Right lobe of liver (tissue), 6 donors: ENCODE measurements around the gene ABL1. TPM values are rescaled to one million over a fixed set of nuclear protein-coding genes. Genes with fewer than 3 reads are reported as not detected.

Experiments used
- ATAC-seq, 4 donors: fragments of 200-7000 bp; cut with Tn5 transposase; one replicate each; pipeline ENCODE4 v1.9.1; 2020; ENCODE audit warnings: mild to moderate bottlenecking in 4 of 4, moderate library complexity in 4 of 4
- DNase-seq, 3 donors: peaks; one replicate each; pipeline ENCODE4 v3.0.0-alpha.2; 2020
- H3K27ac ChIP-seq, 3 donors: fragments of 200-600 bp; one replicate each; pipeline ENCODE4 v1.8.0; 2022
- H3K27me3 ChIP-seq, 2 donors: fragments of 200-600 bp; one replicate each; pipeline ENCODE4 v1.8.0; 2022
- H3K36me3 ChIP-seq, 4 donors: fragments of 200-600 bp; sonication (generic) in 1 of 4; one replicate each; pipeline versions ENCODE4 v1.5.1 to v1.8.0; 2017 to 2022; ENCODE audit warnings: control low read depth in 1 of 4
- H3K4me1 ChIP-seq, 4 donors: fragments of 200-600 bp; sonication (generic) in 1 of 4; one replicate each; pipeline versions ENCODE4 v1.5.1 to v1.8.0; 2017 to 2022; ENCODE audit warnings: control low read depth in 1 of 4
- H3K4me3 ChIP-seq, 3 donors: fragments of 200-600 bp; one replicate each; pipeline ENCODE4 v1.8.0; 2022
- H3K9me3 ChIP-seq, 4 donors: fragments of 200-600 bp; sonication (generic) in 1 of 4; one replicate each; pipeline versions ENCODE4 v1.5.1 to v1.8.0; 2017 to 2022; ENCODE audit warnings: control low read depth in 1 of 4
- POLR2A ChIP-seq: fragments of 450-650 bp; IDR thresholded peaks from one replicate; pipeline ENCODE4 v1.6.1; 2017; ENCODE audit warnings: antibody characterized with exemption, mild to moderate bottlenecking
- WGBS: methylation state at CpG from one replicate; pipeline ENCODE4 v1.1.6; 2018; ENCODE audit warnings: low coverage, low lambda C conversion rate; ENCODE audit not compliant: insufficient coverage; ENCODE audit errors: missing lambda C conversion rate; 5-methylcytosine and 5-hydroxymethylcytosine counted together
- intact Hi-C, 2 donors: fragments of 100-400 bp; cut with DNase I; formaldehyde crosslinking; loops; one replicate each; pipeline versions ENCODE4 v1.11.2 to v1.14.1; 2022
- total RNA-seq, 6 experiments: library from RNA; depleted of rRNA in 2 of 6; stranded (reverse); fragments of >200 nt in 2 of 6; fragmentation: NEBNext Ultra II Directional in 3 of 6; extraction: Animal tissue kit (Norgen Biotek cat#: 25700) in 3 of 6; gene quantifications; one replicate each; pipeline versions ENCODE4 v1.1.0 to v1.2.4, GENCODE V29; 2016 to 2023
- TF ChIP-seq, protein P1 (sequence below), 4 donors: fragments of 200-600 bp in 3 of 4; fragments of 450-650 bp in 1 of 4; IDR thresholded peaks; one replicate each; pipeline versions ENCODE4 v1.5.1 to v1.8.0; 2016 to 2022; ENCODE audit warnings: antibody characterized with exemption in 4 of 4, mild to moderate bottlenecking in 2 of 4
- donor health status: DM: no; HTN: yes; CAD: no.
- donor health status: DM: no; HTN: no; CAD: no.
- donor health status: DM: no; HTN: no; CAD: no.
- donor health status: DM: no; HTN: yes; CAD: no.
- donor health status: DM: no; HTN: yes; CAD: no.

Gene ABL1
- total RNA-seq, 6 experiments from 2014 or later, result 17.0 to 25.8 (median 18.8) TPM

DNA sequence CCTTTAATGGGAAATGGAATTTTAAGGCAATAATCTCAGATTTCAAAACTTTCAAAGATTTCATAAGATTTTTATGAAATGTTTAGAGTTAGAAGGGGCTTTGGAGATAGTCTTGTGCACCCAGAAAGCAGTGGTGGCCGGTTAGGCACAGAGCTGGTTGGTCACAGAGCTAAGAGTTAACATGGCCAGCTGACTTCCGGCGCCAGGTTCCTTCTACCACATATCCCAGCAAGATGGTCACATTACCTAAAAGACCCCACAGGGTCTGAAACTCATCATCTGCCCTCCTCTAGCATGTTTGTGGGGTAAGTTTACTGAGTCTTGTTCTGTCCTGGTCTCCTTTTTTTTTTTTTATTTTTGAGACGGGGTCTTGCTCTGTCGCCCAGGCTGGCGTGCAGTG is 42.2 kb downstream of the ABL1 start:
- H3K36me3 ChIP-seq, result peaks cover 0 to 59% (median 22%) of the 10 kb centered on the region in 4 donors
- TF ChIP-seq POLR2A, result no peak
- TF ChIP-seq, protein P1, sequence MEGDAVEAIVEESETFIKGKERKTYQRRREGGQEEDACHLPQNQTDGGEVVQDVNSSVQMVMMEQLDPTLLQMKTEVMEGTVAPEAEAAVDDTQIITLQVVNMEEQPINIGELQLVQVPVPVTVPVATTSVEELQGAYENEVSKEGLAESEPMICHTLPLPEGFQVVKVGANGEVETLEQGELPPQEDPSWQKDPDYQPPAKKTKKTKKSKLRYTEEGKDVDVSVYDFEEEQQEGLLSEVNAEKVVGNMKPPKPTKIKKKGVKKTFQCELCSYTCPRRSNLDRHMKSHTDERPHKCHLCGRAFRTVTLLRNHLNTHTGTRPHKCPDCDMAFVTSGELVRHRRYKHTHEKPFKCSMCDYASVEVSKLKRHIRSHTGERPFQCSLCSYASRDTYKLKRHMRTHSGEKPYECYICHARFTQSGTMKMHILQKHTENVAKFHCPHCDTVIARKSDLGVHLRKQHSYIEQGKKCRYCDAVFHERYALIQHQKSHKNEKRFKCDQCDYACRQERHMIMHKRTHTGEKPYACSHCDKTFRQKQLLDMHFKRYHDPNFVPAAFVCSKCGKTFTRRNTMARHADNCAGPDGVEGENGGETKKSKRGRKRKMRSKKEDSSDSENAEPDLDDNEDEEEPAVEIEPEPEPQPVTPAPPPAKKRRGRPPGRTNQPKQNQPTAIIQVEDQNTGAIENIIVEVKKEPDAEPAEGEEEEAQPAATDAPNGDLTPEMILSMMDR (IDR thresholded peaks at IDR 0.05), result no peak
- no peak overlapping the region for H3K27ac ChIP-seq
- ATAC-seq (no peak), DNase-seq (peak in 1 of 3 donors; percentile 26)
- peaks cover 0 to 18% (median 4%) of the 10 kb centered on the region in 4 donors for H3K4me1 ChIP-seq
- intact Hi-C loops, result no loop called here
- no peaks in the 10 kb centered on the region for H3K9me3 ChIP-seq
- WGBS, result 100% methylated on average over 3 of the region's 6 CpGs
- no peak overlapping the region for H3K4me3 ChIP-seq
- H3K27me3 ChIP-seq, result no peaks in the 10 kb centered on the region

DNA sequence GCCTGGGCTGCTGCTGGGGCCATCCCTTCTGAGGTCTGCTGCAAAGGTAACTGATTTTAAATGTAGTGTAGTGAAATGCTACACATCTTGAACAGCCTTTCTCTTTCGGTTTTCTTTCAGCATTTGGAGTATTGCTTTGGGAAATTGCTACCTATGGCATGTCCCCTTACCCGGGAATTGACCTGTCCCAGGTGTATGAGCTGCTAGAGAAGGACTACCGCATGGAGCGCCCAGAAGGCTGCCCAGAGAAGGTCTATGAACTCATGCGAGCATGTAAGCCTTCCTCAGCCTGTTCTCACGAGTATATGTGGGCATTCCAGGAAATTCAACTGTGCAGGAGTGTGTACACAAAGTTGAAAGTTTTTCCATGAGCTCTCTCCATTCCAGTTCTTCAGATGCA is 43.2 kb downstream of the ABL1 start:
- peaks cover 0 to 8% (median 3%) of the 10 kb centered on the region in 4 donors for H3K4me1 ChIP-seq
- H3K27ac ChIP-seq, result no peak overlapping the region
- H3K27me3 ChIP-seq, result no peaks in the 10 kb centered on the region
- TF ChIP-seq POLR2A, result no peak
- TF ChIP-seq, protein P1 (IDR thresholded peaks at IDR 0.05), result no peak
- intact Hi-C loops, result no loop called here
- H3K9me3 ChIP-seq, result no peaks in the 10 kb centered on the region
- no peak overlapping the region for H3K4me3 ChIP-seq
- DNase-seq (peak in 1 of 3 donors; percentile 7), ATAC-seq (no peak)
- peaks cover 0 to 61% (median 22%) of the 10 kb centered on the region in 4 donors for H3K36me3 ChIP-seq
- 83% methylated on average over 6 of the region's 6 CpGs for WGBS

DNA sequence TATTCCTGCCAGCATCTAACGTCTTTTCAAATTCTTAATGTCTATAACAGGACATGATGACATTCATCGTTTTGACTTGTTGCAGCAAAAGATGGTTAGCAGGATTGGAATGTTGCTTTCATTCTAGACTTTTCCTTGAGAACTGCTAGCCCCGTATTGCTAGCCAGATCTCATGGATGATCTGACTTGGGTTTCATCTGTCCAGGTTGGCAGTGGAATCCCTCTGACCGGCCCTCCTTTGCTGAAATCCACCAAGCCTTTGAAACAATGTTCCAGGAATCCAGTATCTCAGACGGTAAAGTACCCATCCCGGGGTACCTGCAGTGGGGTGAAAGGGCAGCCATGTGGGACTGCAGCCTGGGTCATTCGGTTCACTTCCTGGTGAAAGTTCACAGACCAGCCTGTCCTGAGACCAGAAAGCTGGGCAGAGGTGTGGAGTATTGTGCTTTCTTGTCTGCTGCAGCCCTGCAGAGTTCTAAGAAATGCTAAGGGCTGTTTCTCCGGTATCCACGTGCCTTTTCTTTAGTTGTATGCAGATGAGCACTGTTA is 44.9 kb downstream of the ABL1 start:
- H3K4me3 ChIP-seq, result no peak overlapping the region
- no peak overlapping the region for H3K27ac ChIP-seq
- WGBS, result 92% methylated on average over 5 of the region's 9 CpGs
- ATAC-seq (no peak), DNase-seq (peak in 1 of 3 donors; percentile 5)
- H3K9me3 ChIP-seq, result no peaks in the 10 kb centered on the region
- TF ChIP-seq, protein P1 (IDR thresholded peaks at IDR 0.05), result no peak
- no peak for TF ChIP-seq POLR2A
- H3K27me3 ChIP-seq, result no peaks in the 10 kb centered on the region
- H3K4me1 ChIP-seq, result no peaks in the 10 kb centered on the region
- intact Hi-C loops, result no loop called here
- peaks cover 0 to 64% (median 30%) of the 10 kb centered on the region in 4 donors for H3K36me3 ChIP-seq

DNA sequence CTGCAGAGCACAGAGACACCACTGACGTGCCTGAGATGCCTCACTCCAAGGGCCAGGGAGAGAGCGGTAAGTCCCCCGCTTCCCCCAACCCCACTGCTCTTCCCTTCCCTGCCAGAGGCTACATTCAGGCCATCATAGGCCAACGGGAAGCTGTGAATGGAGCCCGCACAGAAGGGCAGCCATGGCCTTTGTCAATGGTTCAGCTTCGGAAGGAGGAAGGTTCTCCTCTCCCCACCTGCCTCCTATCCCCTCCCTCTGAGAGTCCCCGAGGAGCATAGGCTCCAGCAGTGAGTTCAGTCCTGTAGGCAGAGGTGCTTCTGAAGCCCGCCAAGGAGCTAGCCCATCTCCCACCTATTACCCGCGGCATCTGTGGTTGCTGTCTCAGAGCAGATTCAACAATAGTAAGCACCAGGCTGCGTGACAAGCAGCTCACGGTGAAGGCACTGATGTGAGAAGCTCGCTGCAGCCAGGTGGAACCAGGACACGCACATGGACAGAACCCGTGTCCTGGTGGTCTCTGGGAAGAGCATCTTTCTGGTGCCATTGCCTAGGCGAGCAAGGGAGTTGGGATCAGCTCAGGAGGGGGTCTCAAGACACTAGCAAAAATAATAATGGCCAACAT is 45.7 kb downstream of the ABL1 start:
- H3K9me3 ChIP-seq, result no peaks in the 10 kb centered on the region
- DNase-seq, result peak in 1 of 3 donors; percentile 24
- H3K4me1 ChIP-seq, result no peaks in the 10 kb centered on the region
- ATAC-seq, result peak in 1 of 4 donors; percentile 12
- intact Hi-C loops, result no loop called here
- no peak overlapping the region for H3K4me3 ChIP-seq
- WGBS, result no CpG with 5 or more reads among the region's 16 CpGs
- no peak overlapping the region for H3K27ac ChIP-seq
- TF ChIP-seq, protein P1 (IDR thresholded peaks at IDR 0.05), result no peak
- TF ChIP-seq POLR2A, result no peak
- H3K36me3 ChIP-seq, result peaks cover 0 to 65% (median 32%) of the 10 kb centered on the region in 4 donors
- H3K27me3 ChIP-seq, result no peaks in the 10 kb centered on the region
